Measurements from ENCODE around the gene C3.
"Not testable (repeated sequence)": the region's sequence is repeated elsewhere in the genome, so short reads cannot be mapped to it uniquely, and the experiment has no call there.

Gene C3

GRCh38 chr19:6717036-6717435 lies 3.4 kb downstream of the C3 start:
- in situ Hi-C loops (cut with MboI; ENCODE audit: low sequenced_read_pairs): no loop called here

- in situ Hi-C loops (cut with MboI; ENCODE audit: low sequenced_read_pairs): no loop called here
These were observed 3.9 kb downstream of the C3 start for GRCh38 chr19:6716610-6716970.

- in situ Hi-C loops (cut with MboI; ENCODE audit: low sequenced_read_pairs): no loop called here
These were observed 5.5 kb downstream of the C3 start for GRCh38 chr19:6714749-6715555.

GRCh38 chr19:6713773-6714692 lies 6.4 kb downstream of the C3 start:
- in situ Hi-C loops (cut with MboI; ENCODE audit: low sequenced_read_pairs): no loop called here

GRCh38 chr19:6712692-6713670 lies 7.5 kb downstream of the C3 start:
- in situ Hi-C loops (cut with MboI; ENCODE audit: low sequenced_read_pairs): no loop called here

- in situ Hi-C loops (cut with MboI; ENCODE audit: low sequenced_read_pairs): no loop called here
These were observed 8.2 kb downstream of the C3 start for GRCh38 chr19:6712231-6712630.

- in situ Hi-C loops (cut with MboI; ENCODE audit: low sequenced_read_pairs): no loop called here
These were observed 8.8 kb downstream of the C3 start for GRCh38 chr19:6711605-6712004.

GRCh38 chr19:6711078-6711361 lies 9.4 kb downstream of the C3 start:
- in situ Hi-C loops (cut with MboI; ENCODE audit: low sequenced_read_pairs): no loop called here

GRCh38 chr19:6710273-6711077 lies 10.0 kb downstream of the C3 start:
- in situ Hi-C loops (cut with MboI; ENCODE audit: low sequenced_read_pairs): no loop called here

GRCh38 chr19:6709549-6709948 lies 10.9 kb downstream of the C3 start:
- in situ Hi-C loops (cut with MboI; ENCODE audit: low sequenced_read_pairs): no loop called here

- in situ Hi-C loops (cut with MboI; ENCODE audit: low sequenced_read_pairs): not testable (repeated sequence)
These were observed 11.5 kb downstream of the C3 start for GRCh38 chr19:6708913-6709312.

- in situ Hi-C loops (cut with MboI; ENCODE audit: low sequenced_read_pairs): no loop called here
These were observed 12.1 kb downstream of the C3 start for GRCh38 chr19:6708346-6708745.

- in situ Hi-C loops (cut with MboI; ENCODE audit: low sequenced_read_pairs): no loop called here
These were observed 12.8 kb downstream of the C3 start for GRCh38 chr19:6707658-6708018.

GRCh38 chr19:6707011-6707657 lies 13.3 kb downstream of the C3 start:
- in situ Hi-C loops (cut with MboI; ENCODE audit: low sequenced_read_pairs): no loop called here

- in situ Hi-C loops (cut with MboI; ENCODE audit: low sequenced_read_pairs): no loop called here
These were observed 13.9 kb downstream of the C3 start for GRCh38 chr19:6706633-6706958.

GRCh38 chr19:6705931-6706632 lies 14.4 kb downstream of the C3 start:
- in situ Hi-C loops (cut with MboI; ENCODE audit: low sequenced_read_pairs): no loop called here

GRCh38 chr19:6700586-6701316 lies 19.7 kb downstream of the C3 start:
- in situ Hi-C loops (cut with MboI; ENCODE audit: low sequenced_read_pairs): no loop called here

GRCh38 chr19:6699935-6700334 lies 20.5 kb downstream of the C3 start:
- in situ Hi-C loops (cut with MboI; ENCODE audit: low sequenced_read_pairs): no loop called here

- in situ Hi-C loops (cut with MboI; ENCODE audit: low sequenced_read_pairs): no loop called here
These were observed 23.2 kb downstream of the C3 start for GRCh38 chr19:6697291-6697690.

All from HL-60/S4 treated with retinoic acid at 250 ng/mL for 4 days and 3 days (cell line).